GM18505 (cell line): Measurements from ENCODE around the gene RAD18.

Experiments
- ATAC-seq: cut with Tn5 transposase; IDR thresholded peaks from one replicate; pipeline ENCODE4 v1.9.1; 2021; ENCODE audit not compliant: unreplicated experiment
- POLR2A ChIP-seq: IDR thresholded peaks from 4 replicates; pipeline ENCODE4 v1.6.1; 2011; ENCODE audit warnings: borderline replicate concordance; ENCODE audit not compliant: insufficient read depth, insufficient read length; ENCODE audit errors: extremely low read depth

RAD18 gene

DNA sequence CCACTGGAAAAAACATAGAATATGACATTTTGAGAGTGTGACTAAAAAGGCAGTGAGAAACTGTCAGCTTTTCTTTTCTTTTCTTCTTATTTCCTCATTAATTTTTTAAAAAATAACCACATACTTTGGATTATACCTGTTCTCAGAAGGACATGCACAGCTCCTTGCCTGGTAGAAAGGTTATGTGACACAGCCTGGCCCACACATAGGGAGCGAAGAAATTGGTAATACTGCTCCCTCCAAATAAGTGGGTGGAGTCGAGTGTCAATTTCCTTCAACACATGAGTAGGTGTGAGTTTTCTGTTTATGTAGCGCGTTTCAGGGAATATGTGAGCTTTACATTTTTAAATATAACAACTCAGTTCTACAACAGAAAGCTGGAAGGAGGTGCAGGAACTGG is 28.9 kb upstream of the RAD18 start:
- ATAC-seq, result no peak
- TF ChIP-seq POLR2A, result no peak

- no peak for TF ChIP-seq POLR2A
- no peak for ATAC-seq
These were observed 27.3 kb upstream of the RAD18 start for GRCh38 chr3:8990266-8991215.

- no peak for TF ChIP-seq POLR2A
- ATAC-seq, result no peak
These were observed 25.7 kb upstream of the RAD18 start for GRCh38 chr3:8988791-8989558.

DNA sequence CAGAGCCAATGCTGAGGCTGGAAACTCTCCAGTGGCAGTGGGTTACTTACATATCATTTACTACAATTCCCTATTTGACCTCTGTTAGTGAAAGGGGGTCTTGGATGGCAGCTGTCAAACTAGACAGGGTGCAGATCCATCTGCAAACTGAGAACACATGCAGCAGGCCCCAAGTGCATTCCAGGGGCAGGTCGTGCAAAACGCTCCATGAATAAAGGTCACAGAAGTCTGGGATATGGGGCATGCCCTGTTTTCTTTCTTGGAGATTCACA is 25.0 kb upstream of the RAD18 start:
- no peak for TF ChIP-seq POLR2A
- no peak for ATAC-seq

DNA sequence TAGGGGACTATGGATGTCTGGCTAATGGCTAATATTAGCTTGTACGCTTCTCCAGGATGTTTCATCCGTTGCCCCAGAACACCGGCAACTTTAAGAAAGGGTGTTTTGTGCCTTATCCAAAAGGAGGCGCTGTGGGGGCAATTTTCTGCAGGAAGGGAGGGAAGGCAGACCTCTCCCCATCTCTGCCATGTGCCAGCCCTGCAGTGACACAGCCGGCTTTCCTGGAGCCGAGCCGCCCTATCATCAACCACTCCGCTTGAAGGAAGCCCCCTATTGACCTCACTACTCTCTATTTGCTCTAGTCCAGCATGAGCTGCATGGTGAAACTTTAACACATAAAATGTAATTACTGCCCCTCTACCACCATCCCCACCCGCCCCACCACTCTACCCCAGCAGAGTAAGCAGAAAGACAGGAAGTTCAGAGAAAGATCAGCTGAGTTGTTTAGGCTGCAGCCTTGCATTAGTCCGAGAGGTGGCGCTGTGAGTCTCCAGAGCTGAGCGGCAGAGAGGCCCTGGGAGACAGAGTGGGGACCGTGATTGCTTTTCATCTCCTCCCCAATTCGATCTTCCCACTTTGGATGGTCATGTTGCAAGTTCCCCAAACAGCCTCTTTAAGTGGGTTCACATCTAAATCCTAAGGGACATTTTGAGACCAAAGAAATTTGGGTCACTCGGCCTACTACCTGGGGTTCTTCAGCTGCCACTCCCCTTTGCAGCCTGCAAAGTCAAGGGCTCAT is 24.5 kb upstream of the RAD18 start:
- no peak for TF ChIP-seq POLR2A
- peak; percentile 59 for ATAC-seq

- no peak for ATAC-seq
- TF ChIP-seq POLR2A, result no peak
These were observed 24.0 kb upstream of the RAD18 start for GRCh38 chr3:8987226-8987625.

- no peak for ATAC-seq
- no peak for TF ChIP-seq POLR2A
These were observed 23.5 kb upstream of the RAD18 start for GRCh38 chr3:8986741-8987140.

DNA sequence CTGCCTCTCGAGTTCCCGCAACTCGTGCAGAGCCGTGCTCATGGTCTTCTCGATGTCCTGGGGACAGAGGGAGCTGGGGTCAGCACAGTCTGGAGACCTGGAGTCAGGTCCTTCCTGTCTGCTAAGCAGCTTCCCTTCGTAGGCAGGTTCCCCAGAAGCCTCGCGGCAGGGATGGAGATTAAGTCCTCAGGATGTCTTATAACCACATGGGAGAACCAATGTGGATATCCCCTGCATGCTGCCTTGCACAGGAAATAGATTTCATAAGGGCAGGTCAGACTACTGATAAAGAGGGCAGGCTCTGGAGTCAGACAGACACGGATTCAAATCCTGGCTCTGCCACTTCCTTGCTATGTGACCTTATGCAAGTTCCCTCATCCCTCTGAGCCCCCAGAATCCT is 22.6 kb upstream of the RAD18 start:
- ATAC-seq, result no peak
- no peak for TF ChIP-seq POLR2A

DNA sequence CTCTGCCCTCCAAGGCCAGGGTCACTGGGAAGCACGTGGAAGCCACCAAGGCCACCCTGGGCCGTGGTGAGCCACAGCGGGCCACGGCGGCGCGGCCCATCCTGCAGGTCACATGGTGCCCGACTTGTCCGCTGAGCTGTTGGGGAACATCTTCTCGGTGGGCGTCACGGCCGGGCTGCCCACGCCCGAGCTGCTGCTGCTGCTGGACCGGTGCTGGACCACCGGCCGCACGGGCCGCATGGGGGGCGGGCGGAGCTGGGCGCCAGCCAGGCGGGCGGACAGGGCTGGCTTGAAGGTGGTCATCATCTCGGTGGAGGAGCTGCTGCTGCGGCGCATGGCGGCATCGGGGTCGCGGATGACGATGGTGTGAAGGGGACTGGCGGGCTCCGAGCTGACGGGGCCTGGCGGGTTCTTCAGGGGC is 22.1 kb upstream of the RAD18 start:
- no peak for ATAC-seq

GRCh38 chr3:8984526-8984925 is 21.3 kb upstream of the RAD18 start:
- ATAC-seq, result no peak
- TF ChIP-seq POLR2A, result no peak

More for the DNA sequence above, 22.1 kb upstream of the RAD18 start:
- no peak for TF ChIP-seq POLR2A

- TF ChIP-seq POLR2A, result no peak
These were observed 20.8 kb upstream of the RAD18 start for GRCh38 chr3:8984081-8984480.

GRCh38 chr3:8983591-8983990 is 20.3 kb upstream of the RAD18 start:
- ATAC-seq, result no peak

More at GRCh38 chr3:8984081-8984480, 20.8 kb upstream of the RAD18 start:
- no peak for ATAC-seq

GRCh38 chr3:8983026-8983425 is 19.8 kb upstream of the RAD18 start:
- ATAC-seq, result no peak
- no peak for TF ChIP-seq POLR2A

More at GRCh38 chr3:8983591-8983990, 20.3 kb upstream of the RAD18 start:
- no peak for TF ChIP-seq POLR2A

DNA sequence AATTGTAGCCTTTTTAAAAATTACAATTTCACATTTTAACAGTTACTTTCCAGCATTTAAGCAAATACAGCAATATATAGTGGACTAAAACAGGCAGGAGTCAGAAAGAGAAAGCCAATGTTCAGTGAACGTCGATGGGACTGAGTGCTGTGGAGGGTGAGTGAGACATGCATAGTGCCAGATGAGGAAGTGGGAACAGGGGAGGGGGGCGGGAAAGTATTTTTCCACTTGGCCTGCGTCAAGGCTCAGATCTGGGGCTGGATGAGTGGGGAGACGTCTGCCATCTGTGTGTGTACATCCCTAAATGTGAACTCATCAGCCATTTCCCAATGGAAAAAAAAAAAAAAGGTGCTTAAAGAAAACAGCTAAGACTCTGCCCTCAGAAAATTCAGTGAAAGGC is 19.2 kb upstream of the RAD18 start:
- no peak for TF ChIP-seq POLR2A
- no peak for ATAC-seq

GRCh38 chr3:8981700-8982099 is 18.4 kb upstream of the RAD18 start:
- no peak for ATAC-seq
- no peak for TF ChIP-seq POLR2A
